HK-2 (cell line): ENCODE data around the gene BICDL2.

Source experiments
- DNase-seq: peaks from one replicate; pipeline ENCODE4 v3.0.0-alpha.2; 2018; ENCODE audit not compliant: unreplicated experiment

Gene BICDL2

GRCh38 chr16:3047387-3047720 is 10.6 kb upstream of the BICDL2 start:
- DNase-seq, result no peak

DNA sequence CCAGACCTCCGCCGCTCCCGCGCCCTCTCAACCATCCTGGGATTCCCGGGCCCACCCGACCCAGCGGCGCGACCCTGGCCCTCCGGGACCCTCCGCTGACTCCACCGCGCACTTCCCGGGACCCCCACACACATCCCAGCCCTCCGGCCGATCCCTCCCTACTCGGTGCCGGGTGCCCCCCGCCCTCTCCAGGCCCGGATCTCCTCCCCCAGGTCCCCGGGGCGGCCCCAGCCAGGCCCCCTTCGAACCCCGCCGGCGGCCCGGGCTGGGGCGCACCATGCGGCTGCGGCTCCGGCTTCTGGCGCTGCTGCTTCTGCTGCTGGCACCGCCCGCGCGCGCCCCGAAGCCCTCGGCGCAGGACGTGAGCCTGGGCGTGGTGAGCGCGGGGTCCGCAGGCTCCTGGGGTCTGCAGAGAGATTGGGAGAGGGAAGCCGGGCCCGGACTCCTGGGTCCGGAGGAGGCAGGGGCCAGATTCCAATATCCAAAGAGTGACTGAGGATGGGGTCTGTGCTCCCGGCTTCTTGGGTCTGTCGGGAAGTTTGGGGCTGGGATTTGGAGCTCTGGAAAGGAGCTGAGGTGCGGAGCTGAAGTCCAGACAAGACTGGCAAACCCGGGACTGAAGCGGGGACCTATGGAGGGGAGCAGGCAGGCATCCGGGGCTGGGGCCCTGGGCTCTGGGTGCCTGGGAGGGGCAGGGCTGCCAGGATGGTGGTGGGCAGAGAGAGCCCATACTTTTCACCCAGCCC is 10.1 kb upstream of the BICDL2 start:
- DNase-seq, result no peak

DNA sequence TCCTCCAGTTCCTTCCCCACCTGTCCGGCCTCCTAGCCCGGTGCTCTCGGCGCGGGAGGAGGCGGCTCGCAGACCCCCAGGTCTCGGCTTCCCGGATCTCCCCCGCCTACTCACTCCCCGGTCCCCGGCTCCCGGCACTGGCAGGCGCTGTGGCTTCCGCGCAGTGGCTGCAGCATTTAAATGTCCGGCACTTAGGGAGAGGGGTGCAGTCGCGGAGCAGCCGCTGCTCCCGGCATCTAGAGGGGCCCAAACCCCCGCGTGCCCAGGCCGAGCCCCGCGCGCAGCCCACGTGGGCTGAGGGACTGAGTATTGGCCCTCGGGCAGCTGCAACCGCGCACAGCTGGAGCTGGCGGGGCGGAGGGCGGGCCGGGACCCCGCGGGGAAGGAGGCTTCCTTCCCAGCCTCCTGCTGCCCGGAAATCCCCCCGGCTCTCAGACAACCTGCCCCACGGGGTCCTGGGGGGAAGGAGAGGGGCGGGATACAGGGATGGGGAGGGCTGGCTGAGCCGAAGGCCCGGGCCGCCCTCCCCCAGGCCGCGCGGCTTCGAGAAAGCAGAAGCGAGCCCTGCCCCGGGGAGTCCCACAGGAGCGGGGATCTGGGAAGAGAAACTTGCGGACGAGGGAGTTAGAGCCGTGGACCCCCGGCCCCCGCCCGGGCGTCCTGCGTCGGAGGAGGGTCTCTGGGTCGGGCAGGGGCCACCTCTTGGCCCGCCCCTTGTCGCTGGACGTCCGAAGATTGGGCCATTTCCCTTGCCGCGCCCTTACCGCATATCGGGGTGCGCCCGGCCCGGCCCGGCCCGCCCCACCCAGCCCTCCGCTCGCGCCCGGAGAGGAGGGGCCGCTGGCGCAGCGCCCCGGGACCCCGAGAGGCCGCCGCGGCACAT is 9.3 kb upstream of the BICDL2 start, which contains the start of gene MMP25:
MMP25 (plus strand) TSS at position 804 of the 883 bp plus-strand sequence. CDS start 357 bp downstream, outside the sequence.
- DNase-seq, result no peak

DNA sequence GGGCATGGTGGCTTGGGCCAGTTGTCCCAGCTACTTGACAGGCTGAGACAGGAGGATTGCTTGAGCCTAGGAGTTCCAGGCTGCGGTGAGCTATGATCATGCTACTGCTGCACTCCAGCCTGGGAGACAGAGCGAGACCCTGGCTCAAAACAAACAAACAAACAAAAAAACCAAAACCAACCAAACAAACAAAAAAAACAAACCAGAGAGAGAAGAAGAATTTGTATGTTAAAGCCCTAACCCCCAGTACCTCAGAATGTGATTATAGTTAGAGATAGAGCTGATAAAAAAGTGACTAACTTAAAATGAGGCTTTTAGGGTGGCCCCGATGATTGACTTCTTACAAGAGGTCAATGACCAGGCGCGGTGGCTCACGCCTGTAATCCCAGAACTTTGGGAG is 8.0 kb upstream of the BICDL2 start:
- DNase-seq, result no peak

DNA sequence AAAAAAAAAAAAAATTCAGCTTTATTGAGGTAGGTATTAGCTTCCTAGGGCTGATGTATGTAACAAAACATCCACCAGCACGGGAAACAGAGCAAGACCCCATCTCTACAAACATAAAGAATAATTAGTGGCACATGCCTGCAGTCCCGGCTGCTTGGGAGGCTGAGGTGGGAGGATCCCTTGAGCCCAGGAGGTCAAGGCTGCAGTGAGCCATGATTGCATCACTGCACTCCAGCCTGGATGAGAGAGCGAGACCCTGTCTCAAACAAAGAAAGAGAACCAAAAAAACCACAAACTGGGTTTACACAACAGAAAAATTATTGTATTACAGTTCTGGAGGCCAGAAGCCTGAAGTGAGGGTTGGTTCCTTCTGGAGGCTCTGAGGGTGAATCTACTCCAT is 5.6 kb upstream of the BICDL2 start:
- no peak for DNase-seq

DNA sequence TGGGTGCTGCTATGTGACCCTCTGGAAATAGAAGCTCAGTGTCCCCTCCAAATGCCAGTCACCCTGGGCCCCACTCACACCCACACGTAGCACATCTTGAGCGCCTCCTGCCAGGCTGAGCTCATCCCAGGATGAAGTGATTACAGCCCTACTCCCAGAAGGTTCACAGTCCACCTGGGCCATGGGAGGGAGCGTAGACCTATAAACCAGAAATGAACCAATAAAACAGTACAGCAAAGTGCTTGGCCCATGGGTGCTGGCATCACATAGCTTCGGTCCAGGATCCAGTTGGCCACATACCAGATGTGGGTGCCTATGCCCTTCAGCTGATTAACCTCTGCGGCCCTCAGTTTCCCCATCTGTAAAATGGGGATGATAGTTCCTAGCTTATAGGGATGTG is 2.2 kb upstream of the BICDL2 start:
- DNase-seq, result no peak

DNA sequence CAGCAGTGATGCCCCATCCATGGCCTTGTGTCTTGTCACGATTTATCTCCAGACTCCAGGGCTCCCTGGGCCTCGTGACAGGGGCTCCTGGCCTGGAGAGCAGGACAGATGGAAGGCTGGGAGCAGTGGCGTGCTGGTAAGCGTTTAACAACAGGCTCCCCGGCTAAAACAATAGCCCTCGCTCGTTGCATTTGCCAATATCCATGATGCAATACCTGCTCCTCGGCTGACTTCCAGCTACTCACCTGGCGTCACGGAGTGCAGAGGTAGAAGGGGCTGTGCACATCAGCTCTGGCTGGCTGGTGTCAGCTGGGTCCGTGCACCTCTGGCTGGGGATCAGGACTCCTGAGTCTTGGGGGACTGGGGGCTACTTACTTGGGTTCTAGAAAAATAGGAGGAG is 1.5 kb upstream of the BICDL2 start:
- no peak for DNase-seq

DNA sequence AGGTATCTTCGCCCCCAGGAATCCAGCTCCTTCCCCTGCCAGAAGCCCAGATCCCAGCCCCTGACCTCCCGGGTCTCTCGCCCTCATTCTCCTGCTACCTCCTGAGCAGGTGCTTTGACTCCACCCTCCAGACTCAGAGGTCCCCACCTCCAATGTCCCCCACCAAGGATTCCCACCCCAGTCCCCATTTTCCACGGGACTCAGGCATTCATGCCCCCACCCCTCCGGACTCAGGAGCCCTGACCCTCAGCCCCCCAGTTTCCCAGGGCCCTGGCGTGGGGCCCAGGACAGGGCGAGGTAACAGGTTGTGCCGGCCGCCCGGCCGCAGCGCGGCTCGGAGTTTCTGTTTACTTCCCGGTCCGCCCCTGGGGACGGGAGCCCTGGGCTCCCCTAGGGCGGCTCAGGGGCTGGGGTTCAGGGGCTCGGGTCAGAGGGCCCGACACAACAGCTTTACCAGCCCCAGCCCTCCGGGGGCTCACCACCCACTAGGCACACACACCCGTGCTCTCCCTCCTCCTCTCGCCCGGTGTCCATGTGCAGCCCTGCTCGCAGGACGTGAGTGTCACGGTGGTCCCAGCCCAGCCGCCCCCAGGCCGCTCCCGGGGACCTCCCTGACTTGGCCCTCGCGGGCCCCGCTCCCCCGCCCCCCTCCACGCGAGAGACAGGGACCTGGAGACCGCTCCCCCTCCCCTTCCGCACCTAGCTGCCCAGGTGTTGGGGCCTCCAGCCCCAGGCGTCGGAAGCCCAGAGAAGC is 595 bp downstream of the BICDL2 start:
- DNase-seq, result no peak

DNA sequence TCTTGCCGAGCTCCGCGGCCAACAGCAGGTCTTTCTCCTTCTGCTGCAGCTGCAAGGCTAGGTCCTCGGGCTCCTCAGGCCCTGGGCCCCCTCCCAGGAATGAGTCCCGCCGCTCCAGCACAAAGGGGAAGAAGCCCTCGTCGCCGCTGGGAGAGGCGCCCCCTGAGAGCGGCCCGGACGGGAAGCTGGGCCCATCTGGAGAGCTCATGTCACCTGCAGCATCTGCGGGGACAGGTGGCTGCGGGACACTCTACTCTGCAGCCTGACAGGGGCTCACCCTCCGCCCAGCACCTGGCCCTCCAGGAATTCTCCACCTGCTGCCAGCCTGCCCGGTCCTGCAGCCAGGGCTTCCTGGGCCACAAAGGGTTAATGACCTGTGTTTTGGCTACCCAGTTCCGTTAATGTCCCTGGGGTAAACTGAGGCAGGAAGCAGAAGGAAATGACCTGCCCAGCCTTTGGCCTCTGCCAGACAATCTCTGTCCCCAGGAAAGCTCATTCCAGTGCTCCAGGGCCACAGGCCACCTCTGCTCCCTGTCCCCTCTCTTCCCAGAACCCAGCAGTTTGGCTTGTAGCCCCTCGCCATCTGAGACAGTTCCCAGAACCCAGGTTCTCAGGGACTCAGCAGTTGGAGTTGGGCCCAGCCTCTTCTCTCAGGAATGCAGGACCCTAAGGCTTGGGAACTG is 1.3 kb downstream of the BICDL2 start:
- no peak for DNase-seq

- no peak for DNase-seq
Measured at GRCh38 chr16:3032624-3033023, 4.1 kb downstream of the BICDL2 start.

DNA sequence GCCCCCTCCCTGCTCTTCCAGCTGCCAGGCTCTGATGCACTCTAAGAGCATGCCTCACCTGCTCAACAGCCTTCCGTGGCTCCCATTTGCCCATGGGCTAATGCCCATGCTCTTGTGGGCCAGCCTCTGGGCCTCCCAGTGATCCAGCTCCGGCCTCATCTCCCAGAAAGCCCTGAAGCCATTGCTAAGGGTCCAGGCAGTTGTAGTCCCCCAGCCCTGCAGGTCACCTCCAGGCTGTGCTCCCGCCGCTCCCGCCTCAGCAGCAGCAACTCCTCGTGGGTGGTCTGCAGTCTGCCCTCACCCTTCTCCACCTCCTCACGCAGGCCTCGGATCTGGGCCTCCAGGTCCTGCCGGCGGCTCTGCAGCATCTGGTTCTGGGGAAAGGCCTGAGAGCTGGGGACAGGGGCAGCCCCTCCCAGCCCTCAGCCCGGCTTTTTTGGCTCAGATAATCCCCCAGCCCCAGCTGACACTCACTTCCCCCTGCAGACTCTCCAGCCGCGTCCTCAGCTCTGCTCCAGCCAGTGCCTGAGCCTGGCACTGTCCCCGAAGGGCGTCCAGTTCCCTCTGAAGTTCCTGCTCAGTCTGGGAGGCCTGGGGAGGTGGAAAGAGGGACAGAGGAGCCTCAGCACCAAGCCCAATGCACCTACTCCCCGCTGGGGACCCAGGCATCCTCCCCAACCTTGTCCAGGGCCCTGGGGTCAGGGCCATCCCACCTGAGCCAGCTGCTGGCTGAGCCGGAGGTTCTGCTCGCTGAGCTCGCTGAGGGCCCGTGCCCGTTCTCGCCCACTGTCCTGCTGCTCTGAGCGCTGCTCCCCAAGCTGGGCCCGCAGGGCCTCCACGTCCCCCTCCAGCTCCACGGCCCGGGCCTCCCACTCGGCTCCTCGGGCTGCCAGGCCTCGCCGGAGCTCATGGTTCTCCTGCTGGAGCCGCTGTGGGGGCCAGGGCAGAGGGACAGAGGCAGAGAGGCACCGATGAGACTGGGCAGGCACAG is 6.2 kb downstream of the BICDL2 start:
- no peak for DNase-seq

GRCh38 chr16:3029491-3030221 is 7.1 kb downstream of the BICDL2 start:
- no peak for DNase-seq

DNA sequence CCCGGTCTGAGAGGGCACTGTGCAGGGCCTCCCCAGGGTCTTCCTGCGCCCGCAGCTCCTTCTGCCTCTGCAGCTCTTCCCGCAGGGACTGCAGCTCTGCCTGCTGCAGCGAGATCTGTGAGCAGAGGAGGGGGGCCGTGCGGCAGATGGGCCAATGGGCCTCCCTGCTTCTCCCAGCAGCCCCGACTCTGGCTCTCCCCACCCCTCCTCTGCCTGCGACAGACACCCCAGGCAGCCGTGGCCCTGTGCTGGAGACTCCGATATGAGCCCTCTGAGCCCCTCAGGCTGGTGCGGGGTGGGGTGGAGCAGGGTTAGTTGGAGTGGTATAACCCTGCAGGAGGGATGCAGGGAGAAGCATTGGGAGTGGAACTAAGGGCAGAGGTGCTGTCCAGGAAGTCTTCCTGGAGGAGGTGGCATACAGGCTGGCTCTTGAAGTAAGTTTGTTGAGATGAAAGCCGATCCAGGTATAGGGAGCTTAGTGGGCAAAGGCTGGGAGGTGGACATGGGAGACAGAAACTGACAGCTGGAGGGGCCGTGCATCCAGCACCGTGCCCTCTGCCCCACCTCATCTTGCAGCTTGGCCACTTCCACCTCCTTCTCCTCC is 7.9 kb downstream of the BICDL2 start:
- DNase-seq, result no peak

- DNase-seq, result peak; percentile 87
Measured at GRCh38 chr16:3027983-3028715, 8.6 kb downstream of the BICDL2 start.

DNA sequence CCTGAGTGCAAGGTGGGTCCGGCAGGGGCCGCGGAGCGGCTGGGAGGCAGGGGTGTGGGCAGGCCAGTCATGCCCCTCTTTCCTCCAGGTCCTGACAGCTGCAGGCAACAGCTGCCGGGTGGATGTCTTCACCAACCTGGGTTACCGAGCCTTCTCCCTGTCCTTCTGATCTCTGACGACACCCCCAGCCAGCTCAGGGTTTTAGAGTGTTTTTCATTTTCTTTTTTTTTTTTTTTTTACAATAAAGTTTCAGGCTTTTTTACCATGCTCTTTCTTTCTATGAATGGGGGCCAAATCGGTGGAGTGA is 9.3 kb downstream of the BICDL2 start:
- no peak for DNase-seq

GRCh38 chr16:3026609-3027488 is 9.9 kb downstream of the BICDL2 start:
- DNase-seq, result no peak

GRCh38 chr16:3026003-3026378 is 10.8 kb downstream of the BICDL2 start:
- no peak for DNase-seq
